GM12873 (cell line): ENCODE data around the gene KRTAP5-2.

Experiments
- TF ChIP-seq, protein P1 (sequence below): IDR thresholded peaks from 2 replicates; pipeline ENCODE4 v1.5.1; 2012; ENCODE audit warnings: low read depth, mild to moderate bottlenecking, moderate library complexity, low read length, control low read depth; ENCODE audit not compliant: insufficient read depth; ENCODE audit errors: missing control alignments

Gene KRTAP5-2

DNA sequence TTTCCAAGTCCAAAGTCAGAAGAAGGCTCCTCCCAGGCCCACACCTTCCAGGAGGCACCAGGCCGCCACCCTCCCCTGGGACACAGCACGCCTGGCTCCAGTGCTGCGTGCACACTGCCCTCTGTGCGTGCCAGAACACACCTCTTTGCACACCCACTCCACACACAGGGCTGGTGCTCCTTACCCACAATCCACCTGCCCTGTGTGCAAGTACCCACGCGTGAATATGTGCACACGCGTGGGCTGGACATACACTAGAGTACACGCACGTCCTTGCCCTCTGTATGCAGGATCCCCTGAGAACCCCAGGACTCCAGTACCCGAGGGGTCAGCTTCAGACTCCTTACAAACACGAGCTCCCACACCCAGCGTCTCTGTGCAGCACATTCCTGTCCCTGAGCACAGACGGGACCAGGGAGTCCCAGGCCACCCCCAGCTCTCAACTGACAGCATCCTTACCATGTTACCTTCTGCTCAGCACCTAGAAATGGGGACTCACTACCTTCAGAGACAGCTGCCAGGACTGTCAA, 28.8 kb downstream of the KRTAP5-2 start:
- TF ChIP-seq, protein P1, sequence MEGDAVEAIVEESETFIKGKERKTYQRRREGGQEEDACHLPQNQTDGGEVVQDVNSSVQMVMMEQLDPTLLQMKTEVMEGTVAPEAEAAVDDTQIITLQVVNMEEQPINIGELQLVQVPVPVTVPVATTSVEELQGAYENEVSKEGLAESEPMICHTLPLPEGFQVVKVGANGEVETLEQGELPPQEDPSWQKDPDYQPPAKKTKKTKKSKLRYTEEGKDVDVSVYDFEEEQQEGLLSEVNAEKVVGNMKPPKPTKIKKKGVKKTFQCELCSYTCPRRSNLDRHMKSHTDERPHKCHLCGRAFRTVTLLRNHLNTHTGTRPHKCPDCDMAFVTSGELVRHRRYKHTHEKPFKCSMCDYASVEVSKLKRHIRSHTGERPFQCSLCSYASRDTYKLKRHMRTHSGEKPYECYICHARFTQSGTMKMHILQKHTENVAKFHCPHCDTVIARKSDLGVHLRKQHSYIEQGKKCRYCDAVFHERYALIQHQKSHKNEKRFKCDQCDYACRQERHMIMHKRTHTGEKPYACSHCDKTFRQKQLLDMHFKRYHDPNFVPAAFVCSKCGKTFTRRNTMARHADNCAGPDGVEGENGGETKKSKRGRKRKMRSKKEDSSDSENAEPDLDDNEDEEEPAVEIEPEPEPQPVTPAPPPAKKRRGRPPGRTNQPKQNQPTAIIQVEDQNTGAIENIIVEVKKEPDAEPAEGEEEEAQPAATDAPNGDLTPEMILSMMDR, result no peak

DNA sequence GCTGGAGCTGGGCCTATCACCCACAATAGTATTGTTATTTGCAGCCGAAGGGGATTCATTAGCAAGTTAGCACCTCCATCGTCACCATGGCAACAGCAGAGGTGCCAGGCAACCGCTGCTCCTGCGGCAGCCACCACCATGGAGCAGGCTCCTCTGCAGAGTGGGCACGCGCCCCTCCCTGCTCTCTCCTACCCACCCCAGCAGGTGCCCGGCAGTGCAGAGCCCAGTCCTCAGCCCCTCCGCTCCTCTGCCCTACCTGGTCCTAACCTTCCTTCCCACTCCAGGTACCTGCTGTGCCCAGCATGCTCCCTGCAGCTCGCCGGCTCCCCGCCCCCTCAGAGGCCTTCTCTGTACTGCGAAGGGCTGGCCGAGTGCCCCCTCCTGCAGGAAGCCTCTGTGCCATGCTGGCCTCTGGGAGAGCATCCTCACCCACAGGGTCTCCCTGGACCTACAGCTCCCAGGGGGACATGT, 29.6 kb downstream of the KRTAP5-2 start:
- TF ChIP-seq, protein P1, result no peak

DNA sequence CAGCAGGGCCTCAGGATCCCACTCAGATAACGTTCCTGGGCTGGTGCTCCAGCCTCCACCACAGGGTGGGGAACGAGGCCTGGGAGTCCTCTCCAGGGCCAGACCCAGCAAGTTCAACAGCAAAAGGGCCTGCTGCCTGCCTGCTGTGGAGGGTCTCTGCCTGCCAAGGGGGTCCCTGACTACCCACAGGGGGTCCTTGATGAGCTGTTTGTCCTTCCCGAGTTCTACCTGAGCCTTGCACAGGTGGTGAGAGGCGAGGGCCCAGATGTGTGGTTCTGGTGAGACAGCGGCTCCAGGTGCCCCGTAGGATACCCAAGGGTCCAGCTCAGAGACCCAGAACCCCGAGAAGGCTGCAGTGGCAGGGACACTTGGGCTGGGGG, 30.4 kb downstream of the KRTAP5-2 start:
- TF ChIP-seq, protein P1, result no peak

DNA sequence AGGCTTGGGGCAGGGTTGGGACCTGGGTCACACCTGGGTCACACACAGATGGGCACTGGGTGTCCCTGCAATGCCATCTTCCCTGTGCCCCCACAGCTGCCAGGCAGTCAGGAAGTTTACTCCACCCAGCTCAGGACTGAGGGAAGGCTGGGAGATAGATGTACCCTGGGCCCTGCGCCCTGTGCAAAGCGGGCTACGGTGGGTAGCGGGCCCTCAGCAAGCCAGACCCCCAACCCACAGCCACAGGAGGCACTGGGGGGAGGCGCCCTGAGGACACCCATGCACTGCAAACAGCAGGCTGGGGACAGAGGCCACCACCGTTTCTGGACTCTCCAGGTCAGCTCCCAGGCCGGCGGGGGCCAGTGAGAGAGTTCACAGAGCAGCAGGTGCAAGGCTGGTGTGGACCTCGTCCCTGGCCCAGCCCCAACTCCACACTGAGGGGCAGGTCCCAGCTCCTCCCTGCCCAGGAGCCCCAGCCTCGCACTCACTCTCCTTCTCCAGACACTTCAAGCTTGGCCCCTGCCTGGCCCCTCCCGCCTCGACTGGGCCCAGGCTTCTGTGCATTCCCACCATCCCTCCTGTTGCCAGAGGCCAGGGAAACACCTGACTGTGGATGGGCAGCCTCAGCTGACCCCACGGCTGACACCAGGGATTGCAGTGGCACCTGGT, 30.9 kb downstream of the KRTAP5-2 start:
- TF ChIP-seq, protein P1, result no peak

DNA sequence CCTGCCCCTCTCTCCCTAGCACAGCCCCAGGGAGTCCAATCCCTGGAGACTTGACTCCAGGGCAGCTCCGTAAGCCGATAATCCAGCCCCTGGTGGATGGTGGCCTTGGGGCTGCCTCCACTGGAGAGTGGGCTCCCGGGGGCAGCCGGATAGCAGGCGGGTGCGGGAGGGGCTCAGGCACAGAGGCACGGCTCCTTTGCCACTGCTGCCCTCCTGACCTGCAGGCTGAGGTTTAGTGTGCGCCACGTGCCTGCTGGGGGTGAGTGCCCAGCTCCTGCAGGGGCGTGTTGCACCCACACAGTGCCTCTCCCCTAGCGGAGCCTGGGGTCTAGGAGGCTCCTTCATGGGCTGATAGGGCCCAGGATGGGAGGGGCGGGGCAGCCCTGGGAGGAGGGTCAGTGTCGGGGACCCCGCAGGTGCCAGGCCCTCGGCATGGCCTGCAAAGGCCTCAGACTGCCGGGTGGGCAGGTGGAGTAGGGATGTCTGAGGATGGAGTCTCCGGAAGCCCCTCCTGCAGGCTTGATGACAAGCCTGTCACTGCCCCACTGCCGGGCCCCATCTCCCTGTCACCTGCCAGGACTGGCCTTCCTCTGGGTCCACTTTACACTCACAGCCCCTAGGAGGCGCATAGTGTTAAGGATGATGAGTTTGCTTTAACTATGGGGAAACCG, 31.6 kb downstream of the KRTAP5-2 start:
- TF ChIP-seq, protein P1, result peak; percentile 18

DNA sequence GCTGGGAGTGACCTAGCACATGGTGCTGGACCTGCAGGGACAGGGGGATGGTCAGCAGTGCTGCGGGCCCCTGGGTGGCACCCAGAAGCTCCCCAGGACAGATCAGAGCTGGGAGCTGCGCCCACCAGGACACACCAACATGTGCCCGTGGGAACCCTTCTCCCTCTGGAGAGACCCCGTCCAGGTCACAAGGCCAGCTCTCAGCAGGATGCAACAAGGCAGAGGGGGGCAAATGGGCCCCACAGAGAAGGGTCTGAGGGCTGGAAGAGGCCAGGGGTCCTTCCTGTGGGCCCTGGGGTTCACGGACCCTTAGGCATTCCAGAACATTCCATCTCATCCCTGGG, 32.2 kb downstream of the KRTAP5-2 start:
- TF ChIP-seq, protein P1, result no peak

DNA sequence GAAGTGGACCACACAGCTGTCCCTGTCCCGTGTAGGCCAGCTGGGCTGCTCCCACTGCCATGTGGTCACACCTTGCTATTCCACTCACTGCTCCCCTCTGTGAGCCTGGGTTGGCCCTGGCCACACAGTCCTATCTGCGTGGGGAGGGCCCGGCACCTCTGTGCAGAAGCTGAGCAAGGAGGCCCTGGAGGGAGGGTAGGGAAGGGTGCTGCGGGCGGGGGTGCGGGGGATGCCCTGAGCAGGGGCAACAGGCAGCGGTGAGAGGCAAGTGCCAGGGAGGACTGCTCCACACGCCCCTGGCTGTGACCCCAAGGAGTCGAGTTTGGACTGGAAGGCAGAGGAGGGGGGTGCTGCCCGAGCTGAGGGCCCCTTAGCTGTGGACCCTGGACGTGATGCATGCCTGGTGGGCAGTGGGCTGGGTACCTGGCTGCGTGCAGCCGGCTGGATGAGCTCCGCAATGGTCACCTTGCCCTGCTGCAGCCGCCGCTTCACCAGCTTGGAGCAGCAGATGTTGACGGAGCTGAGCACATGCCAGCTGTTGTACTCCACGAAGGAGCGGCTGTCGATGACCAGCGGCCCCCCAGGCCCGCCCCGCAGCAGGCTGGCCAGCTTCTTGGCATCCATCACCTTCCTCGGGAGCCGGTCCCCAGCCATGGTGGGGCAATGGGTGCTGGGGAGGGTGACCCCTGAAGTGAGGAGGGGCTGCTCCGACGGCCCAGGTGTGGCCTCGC, 32.8 kb downstream of the KRTAP5-2 start:
- TF ChIP-seq, protein P1, result no peak
